A673 (cell line): ENCODE measurements around the gene AADACL4. TPM values are rescaled to one million over a fixed set of nuclear protein-coding genes. Genes with fewer than 3 reads are reported as not detected.

ENCODE experiments used
- BruUV-seq: library from RNA; stranded (reverse); fragments of 400-500 nt; replicated peaks from 2 replicates; lab custom pipeline; 2021; lab: Mats Ljungman, UMichigan
- CTCF ChIA-PET: fragments of 300-600 bp; sonication (Branson Sonifier 250); formaldehyde crosslinking; loops from one replicate; lab custom pipeline; 2022; ENCODE audit warnings: antibody characterized with exemption; lab: Charles Lee
- POLR2A ChIA-PET: fragments of 300-600 bp; sonication (Branson Sonifier 250); formaldehyde crosslinking; loops from one replicate; lab custom pipeline; 2022; ENCODE audit warnings: antibody characterized with exemption; ENCODE audit not compliant: low non-redundant PET; lab: Charles Lee
- DNase-seq: peaks from one replicate; pipeline ENCODE4 v3.0.0-alpha.2; 2015; ENCODE audit warnings: low spot score
- H3K27ac ChIP-seq: fragments of 200-600 bp; sonication (generic); 2 replicates; pipeline ENCODE4 v1.5.1; 2016; ENCODE audit warnings: mixed run types, low read depth, mild to moderate bottlenecking, mixed read lengths, antibody characterized with exemption, low read length; ENCODE audit not compliant: poor library complexity, severe bottlenecking
- H3K27me3 ChIP-seq: fragments of 200-600 bp; sonication (generic); replicated peaks from 2 replicates; pipeline ENCODE4 v1.6.1; 2017; ENCODE audit warnings: mixed run types, low read depth, mild to moderate bottlenecking, mixed read lengths, antibody characterized with exemption, low read length; ENCODE audit not compliant: insufficient read depth, poor library complexity
- H3K36me3 ChIP-seq: fragments of 200-600 bp; sonication (generic); 2 replicates; pipeline ENCODE4 v1.6.1; 2016; ENCODE audit warnings: mixed run types, mild to moderate bottlenecking, mixed read lengths, antibody characterized with exemption, low read length; ENCODE audit not compliant: insufficient read depth, poor library complexity, severe bottlenecking
- H3K4me1 ChIP-seq: fragments of 200-600 bp; sonication (generic); 2 replicates; pipeline ENCODE4 v1.6.1; 2017; ENCODE audit warnings: mixed run types, mild to moderate bottlenecking, mixed read lengths, antibody characterized with exemption, low read length; ENCODE audit not compliant: insufficient read depth, poor library complexity, severe bottlenecking
- H3K4me3 ChIP-seq: fragments of 200-600 bp; sonication (generic); 2 replicates; pipeline ENCODE4 v1.5.1; 2016; ENCODE audit warnings: low read depth, mixed run types, mild to moderate bottlenecking, mixed read lengths, low read length; ENCODE audit not compliant: poor library complexity, severe bottlenecking
- H3K9me3 ChIP-seq: fragments of 200-600 bp; sonication (generic); 2 replicates; pipeline ENCODE4 v1.6.1; 2016; ENCODE audit warnings: mixed run types, low read depth, mild to moderate bottlenecking, mixed read lengths, antibody characterized with exemption, low read length; ENCODE audit not compliant: poor library complexity, severe bottlenecking
- CTCF ChIP-seq: fragments of 300-800, 200-600 bp; sonication (generic); conservative IDR thresholded peaks from 2 replicates; pipeline ENCODE4 v1.5.1; 2017; ENCODE audit warnings: low read depth, mild to moderate bottlenecking, antibody characterized with exemption, low read length, moderate library complexity, mixed read lengths
- EZH2 ChIP-seq: fragments of 200-600 bp; sonication (generic); IDR thresholded peaks from 2 replicates; pipeline ENCODE4 v1.6.1; 2017; ENCODE audit warnings: borderline replicate concordance, low read depth, mild to moderate bottlenecking, mixed read lengths, antibody characterized with exemption, low read length; ENCODE audit not compliant: poor library complexity, severe bottlenecking
- intact Hi-C: fragments of 100-400 bp; cut with micrococcal nuclease; formaldehyde crosslinking; loops from one replicate; pipeline ENCODE4 v1.10.0; 2022; ENCODE audit not compliant: unreplicated experiment
- total RNA-seq: library from RNA; stranded (reverse); gene quantifications from 2 replicates; pipeline ENCODE4 v1.2.3, GENCODE V29; 2021

AADACL4 gene
- total RNA-seq, 1 experiment from 2014 or later = 0.43 TPM

GRCh38 chr1:12690156-12690555 is 46.3 kb downstream of the AADACL4 start:
- intact Hi-C loops = no loop called here
- BruUV-seq = no TSS peak
- Histone ChIP-seq H3K27me3 (no peaks in the 10 kb centered on the region), H3K9me3 (no peaks in the 10 kb centered on the region), H3K27ac (no peak overlapping the region), H3K4me3 (no peak overlapping the region), H3K4me1 (no peaks in the 10 kb centered on the region), H3K36me3 (no peaks in the 10 kb centered on the region)
- no peak for DNase-seq
- ChIA-PET CTCF (no interaction called here), POLR2A (no interaction called here)
- TF ChIP-seq CTCF (no peak), EZH2 (no peak)

GRCh38 chr1:12692967-12693782 is 49.3 kb downstream of the AADACL4 start:
- CTCF ChIA-PET = interaction anchor here (0.6 kb wide), 1 partner anchor 9 kb away, joined by 4 read pairs; no protein-coding TSS in a partner anchor

GRCh38 chr1:12696658-12697057 is 52.8 kb downstream of the AADACL4 start:
- no TSS peak for BruUV-seq
- Histone ChIP-seq H3K36me3 (no peaks in the 10 kb centered on the region), H3K27ac (no peak overlapping the region), H3K4me1 (no peaks in the 10 kb centered on the region), H3K4me3 (no peak overlapping the region), H3K9me3 (no peaks in the 10 kb centered on the region), H3K27me3 (no peaks in the 10 kb centered on the region)
- TF ChIP-seq EZH2 (no peak), CTCF (no peak)
- ChIA-PET POLR2A (no interaction called here), CTCF (no interaction called here)
- DNase-seq = no peak
- intact Hi-C loops = no loop called here

More at GRCh38 chr1:12692967-12693782, 49.3 kb downstream of the AADACL4 start:
- no peak for TF ChIP-seq CTCF
- no peak for TF ChIP-seq EZH2
- Histone ChIP-seq H3K4me3 (no peak overlapping the region), H3K4me1 (no peaks in the 10 kb centered on the region), H3K27ac (no peak overlapping the region), H3K36me3 (no peaks in the 10 kb centered on the region), H3K27me3 (no peaks in the 10 kb centered on the region), H3K9me3 (no peaks in the 10 kb centered on the region)
- intact Hi-C loops = no loop called here
- POLR2A ChIA-PET = no interaction called here
- no TSS peak for BruUV-seq
- no peak for DNase-seq
